ENCODE data around the gene EBP.

The EBP gene

DNA sequence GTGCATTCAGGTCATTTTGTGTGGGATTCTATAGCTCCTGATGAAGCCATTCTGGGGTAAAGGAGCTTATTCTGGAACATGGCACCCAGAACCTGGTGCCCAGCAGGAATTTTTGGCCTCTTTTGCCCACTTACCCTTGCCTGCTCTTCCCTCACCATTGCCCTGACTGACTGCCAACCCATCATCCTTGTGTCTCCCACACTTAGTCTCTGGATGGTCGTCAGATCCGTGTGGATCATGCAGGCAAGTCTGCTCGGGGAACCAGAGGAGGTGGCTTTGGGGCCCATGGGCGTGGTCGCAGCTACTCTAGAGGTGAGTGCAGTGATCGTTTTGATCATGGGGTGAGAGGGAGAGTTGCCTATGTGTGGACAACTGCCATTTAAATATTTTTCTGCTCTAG lies 54.5 kb downstream of the EBP start:
- TF ChIP-seq, protein P1, sequence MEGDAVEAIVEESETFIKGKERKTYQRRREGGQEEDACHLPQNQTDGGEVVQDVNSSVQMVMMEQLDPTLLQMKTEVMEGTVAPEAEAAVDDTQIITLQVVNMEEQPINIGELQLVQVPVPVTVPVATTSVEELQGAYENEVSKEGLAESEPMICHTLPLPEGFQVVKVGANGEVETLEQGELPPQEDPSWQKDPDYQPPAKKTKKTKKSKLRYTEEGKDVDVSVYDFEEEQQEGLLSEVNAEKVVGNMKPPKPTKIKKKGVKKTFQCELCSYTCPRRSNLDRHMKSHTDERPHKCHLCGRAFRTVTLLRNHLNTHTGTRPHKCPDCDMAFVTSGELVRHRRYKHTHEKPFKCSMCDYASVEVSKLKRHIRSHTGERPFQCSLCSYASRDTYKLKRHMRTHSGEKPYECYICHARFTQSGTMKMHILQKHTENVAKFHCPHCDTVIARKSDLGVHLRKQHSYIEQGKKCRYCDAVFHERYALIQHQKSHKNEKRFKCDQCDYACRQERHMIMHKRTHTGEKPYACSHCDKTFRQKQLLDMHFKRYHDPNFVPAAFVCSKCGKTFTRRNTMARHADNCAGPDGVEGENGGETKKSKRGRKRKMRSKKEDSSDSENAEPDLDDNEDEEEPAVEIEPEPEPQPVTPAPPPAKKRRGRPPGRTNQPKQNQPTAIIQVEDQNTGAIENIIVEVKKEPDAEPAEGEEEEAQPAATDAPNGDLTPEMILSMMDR (IDR thresholded peaks at IDR 0.05; ENCODE audit: control extremely low read depth, extremely low read depth, low read depth, missing control alignments): no peak
- CTCF ChIA-PET: no interaction called here
- POLR2A ChIA-PET: interaction anchor here (0.6 kb wide), 1 partner anchor 18 kb away, joined by 7 read pairs; no protein-coding TSS in a partner anchor
- DNase-seq (ENCODE audit: extremely low spot score): no peak

Data from GM10248 (cell line).